Fibroblast of the conjunctiva (primary cell): Measurements from ENCODE around the gene OAT.

Experiments used
- DNase-seq: peaks from one replicate; pipeline ENCODE4 v3.0.0-alpha.2; 2010; ENCODE audit warnings: low read depth

The OAT gene

GRCh38 chr10:124353091-124353815 lies 65.5 kb downstream of the OAT start:
- no peak for DNase-seq

- DNase-seq, result no peak
Measured at GRCh38 chr10:124351481-124352220, 67.1 kb downstream of the OAT start.

GRCh38 chr10:124350806-124351205 lies 67.9 kb downstream of the OAT start:
- DNase-seq, result no peak

- no peak for DNase-seq
Measured at GRCh38 chr10:124349996-124350280, 68.8 kb downstream of the OAT start.

- no peak for DNase-seq
Measured at GRCh38 chr10:124349231-124349995, 69.3 kb downstream of the OAT start.

- no peak for DNase-seq
Measured at GRCh38 chr10:124348801-124349200, 69.9 kb downstream of the OAT start.

- no peak for DNase-seq
Measured at GRCh38 chr10:124347956-124348355, 70.8 kb downstream of the OAT start.
